Inferior parietal cortex (tissue), 1 donor: ENCODE data around the gene KDM2B.
"Not testable (repeated sequence)": the region's sequence is repeated elsewhere in the genome, so short reads cannot be mapped to it uniquely, and the experiment has no call there.

Source experiments
- DNase-seq: peaks from one replicate; pipeline ENCODE4 v3.0.0-alpha.2; 2016; ENCODE audit errors: extremely low spot score

KDM2B gene

DNA sequence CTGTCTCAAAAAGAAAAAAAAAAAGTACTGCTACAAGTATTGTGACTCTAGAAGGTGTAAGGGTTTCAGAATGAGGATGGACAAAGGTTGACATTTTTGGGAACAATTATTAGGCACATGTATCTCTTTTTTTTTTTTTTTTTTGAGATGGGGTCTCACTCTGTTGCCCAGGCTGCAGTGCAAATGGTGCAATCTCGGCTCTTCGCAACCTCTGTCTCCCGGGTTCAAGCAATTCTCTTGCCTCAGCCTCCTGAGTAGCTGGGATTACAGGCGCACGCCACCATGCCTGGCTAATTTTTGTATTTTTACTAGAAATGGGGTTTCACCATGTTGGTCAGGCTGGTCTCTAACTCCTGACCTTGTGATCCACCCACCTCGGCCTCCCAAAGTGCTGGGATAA lies 195.9 kb downstream of the KDM2B start:
- DNase-seq: not testable (repeated sequence)

- no peak for DNase-seq
Measured at GRCh38 chr12:121383601-121384021, 197.2 kb downstream of the KDM2B start.

- DNase-seq: no peak
Measured at GRCh38 chr12:121379945-121380344, 200.9 kb downstream of the KDM2B start.
